Activated T-helper 17 cell treated with anti-CD3 and anti-CD28 coated beads, Interleukin-2, amount 50 U/mL, for 72 hours (primary cell): ENCODE data around the gene SLIT3. TPM values are rescaled to one million over a fixed set of nuclear protein-coding genes. Genes with fewer than 3 reads are reported as not detected.
A peak's percentile ranks its signal among the peaks of the same experiment; 100 is the strongest.

ENCODE experiments used
- ATAC-seq: fragments of 150-1000 bp; cut with Tn5 transposase; replicated peaks from 2 replicates; pipeline ENCODE4 v1.10.0; 2021; ENCODE audit warnings: mild to moderate bottlenecking, moderate library complexity
- H3K27ac Mint-ChIP-seq: one replicate; pipeline ENCODE4 v1.8.0; 2022; ENCODE audit warnings: mixed read lengths
- H3K27me3 Mint-ChIP-seq: one replicate; pipeline ENCODE4 v1.8.0; 2022; ENCODE audit warnings: mixed read lengths
- H3K36me3 Mint-ChIP-seq: one replicate; pipeline ENCODE4 v1.8.0; 2022; ENCODE audit warnings: low read depth, mild to moderate bottlenecking, mixed read lengths
- H3K4me1 Mint-ChIP-seq: one replicate; pipeline ENCODE4 v1.8.0; 2022; ENCODE audit warnings: mixed read lengths
- H3K4me3 Mint-ChIP-seq: one replicate; pipeline ENCODE4 v1.8.0; 2022; ENCODE audit warnings: mild to moderate bottlenecking, mixed read lengths
- H3K9me3 Mint-ChIP-seq: one replicate; pipeline ENCODE4 v1.8.0; 2022; ENCODE audit warnings: mixed read lengths
- total RNA-seq, 2 donors: library from RNA; stranded (reverse); gene quantifications; one replicate each; pipeline ENCODE4 v1.2.3, GENCODE V29; 2022

SLIT3 gene
- total RNA-seq, 2 donors from 2014 or later, result 0.26 TPM; not detected in 1

- no peaks in the 10 kb centered on the region for H3K4me1 Mint-ChIP-seq
- no peak overlapping the region for H3K4me3 Mint-ChIP-seq
- ATAC-seq, result no peak
- no peaks in the 10 kb centered on the region for H3K36me3 Mint-ChIP-seq
- peaks cover 37% of the 10 kb centered on the region for H3K27me3 Mint-ChIP-seq
- no peaks in the 10 kb centered on the region for H3K9me3 Mint-ChIP-seq
- no peak overlapping the region for H3K27ac Mint-ChIP-seq
Measured at GRCh38 chr5:168978500-168978899, 322.4 kb downstream of the SLIT3 start.

DNA sequence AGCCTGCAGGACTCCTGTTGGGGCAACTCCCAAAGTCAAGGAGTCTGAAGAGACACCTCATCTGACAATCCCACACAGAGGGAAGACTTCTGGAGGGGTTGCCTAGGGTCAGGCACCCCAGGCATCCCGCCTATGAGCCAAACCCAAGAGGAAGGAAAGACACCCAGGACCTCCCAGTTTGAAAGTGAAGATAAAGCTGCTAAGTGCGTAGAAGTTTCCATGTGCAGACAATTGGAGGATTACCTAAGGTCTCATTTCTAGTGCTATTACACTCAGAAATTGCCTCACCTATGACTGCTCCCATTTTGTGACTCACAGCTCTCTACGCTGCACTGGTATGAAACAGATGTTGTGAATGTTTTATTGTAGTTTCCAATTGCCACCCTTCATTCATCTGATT, 322.9 kb downstream of the SLIT3 start:
- Mint-ChIP-seq H3K36me3 (no peaks in the 10 kb centered on the region), H3K4me3 (no peak overlapping the region), H3K27me3 (peaks cover 38% of the 10 kb centered on the region), H3K9me3 (no peaks in the 10 kb centered on the region), H3K27ac (no peak overlapping the region), H3K4me1 (no peaks in the 10 kb centered on the region)
- ATAC-seq, result no peak

DNA sequence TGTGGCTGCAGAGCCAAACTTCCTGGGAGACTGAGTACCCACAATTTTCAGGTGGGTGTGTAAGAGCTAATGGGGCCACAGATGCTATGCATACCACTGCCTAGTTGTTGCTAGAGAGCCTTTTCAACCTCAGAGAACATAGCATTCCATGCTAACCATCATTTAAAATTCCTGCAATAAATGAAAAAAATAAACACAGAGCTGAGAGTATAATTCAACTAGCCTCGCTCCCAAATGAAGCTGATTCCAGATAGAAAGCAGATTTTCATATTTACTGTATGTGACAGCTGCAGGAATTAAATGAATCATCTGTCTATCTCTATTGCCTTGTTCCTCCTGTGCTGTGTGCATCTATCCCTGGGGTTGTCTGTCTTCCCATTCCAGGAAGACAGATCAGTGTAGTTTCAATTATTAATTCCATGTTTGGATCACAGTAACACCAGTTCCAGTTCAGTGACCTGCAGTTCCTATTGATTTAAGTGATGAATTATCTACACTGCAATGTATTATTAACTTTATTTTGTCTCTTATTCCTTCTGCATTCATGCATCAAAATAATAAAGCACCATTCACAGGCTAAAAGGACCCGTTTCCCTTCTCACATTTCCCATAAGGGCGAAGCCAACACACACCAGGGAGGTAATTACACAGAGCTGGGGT, 324.5 kb downstream of the SLIT3 start:
- Mint-ChIP-seq H3K4me1 (no peaks in the 10 kb centered on the region), H3K9me3 (no peaks in the 10 kb centered on the region), H3K27ac (no peak overlapping the region), H3K4me3 (no peak overlapping the region), H3K27me3 (peaks cover 43% of the 10 kb centered on the region), H3K36me3 (no peaks in the 10 kb centered on the region)
- no peak for ATAC-seq

DNA sequence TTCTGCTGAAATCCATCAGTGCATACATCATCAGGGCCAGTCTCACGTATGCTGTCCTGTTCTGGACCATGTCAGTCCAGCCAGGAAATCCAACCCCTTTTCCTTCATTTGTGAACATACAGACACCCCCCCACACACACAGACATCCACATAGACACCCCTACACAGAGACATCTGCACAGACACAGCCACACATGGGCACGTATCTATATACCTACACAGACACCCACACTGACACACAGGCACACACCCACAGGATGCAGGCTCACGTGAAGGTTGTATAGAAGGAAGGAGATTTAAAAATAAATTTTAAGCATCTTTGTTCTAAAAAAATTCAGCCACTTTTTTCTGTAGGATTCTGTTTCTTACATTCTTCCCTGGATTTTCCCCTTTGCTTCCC, 325.6 kb downstream of the SLIT3 start:
- Mint-ChIP-seq H3K4me1 (no peaks in the 10 kb centered on the region), H3K36me3 (no peaks in the 10 kb centered on the region), H3K9me3 (no peaks in the 10 kb centered on the region), H3K27ac (no peak overlapping the region), H3K27me3 (peaks cover 42% of the 10 kb centered on the region), H3K4me3 (no peak overlapping the region)
- ATAC-seq, result no peak

GRCh38 chr5:168974082-168974481, 326.9 kb downstream of the SLIT3 start:
- no peak for ATAC-seq
- Mint-ChIP-seq H3K36me3 (no peaks in the 10 kb centered on the region), H3K4me3 (no peak overlapping the region), H3K27ac (no peak overlapping the region), H3K9me3 (no peaks in the 10 kb centered on the region), H3K4me1 (no peaks in the 10 kb centered on the region), H3K27me3 (peaks cover 42% of the 10 kb centered on the region)

DNA sequence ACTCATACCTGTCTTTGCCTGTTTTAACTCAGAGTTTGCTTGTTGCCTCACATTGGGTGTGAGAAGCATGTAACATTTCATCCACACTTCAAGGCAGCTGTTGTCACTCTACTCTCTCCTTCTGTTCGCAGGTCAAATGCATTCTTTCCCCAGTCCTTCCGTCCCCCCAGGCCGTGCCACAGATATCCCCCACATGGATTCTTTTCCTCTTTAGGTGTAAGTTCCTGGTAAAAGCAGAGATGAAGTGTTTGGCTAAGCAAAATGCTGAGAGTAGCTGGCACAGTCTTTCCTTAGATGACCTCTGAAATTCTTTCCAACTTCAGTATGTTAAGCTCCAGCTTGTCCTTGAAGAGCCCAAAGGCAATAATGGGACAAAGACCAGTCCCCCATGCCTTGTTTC, 328.2 kb downstream of the SLIT3 start:
- no peak overlapping the region for H3K4me3 Mint-ChIP-seq
- no peaks in the 10 kb centered on the region for H3K9me3 Mint-ChIP-seq
- no peaks in the 10 kb centered on the region for H3K4me1 Mint-ChIP-seq
- H3K27me3 Mint-ChIP-seq, result peaks cover 52% of the 10 kb centered on the region
- no peaks in the 10 kb centered on the region for H3K36me3 Mint-ChIP-seq
- no peak overlapping the region for H3K27ac Mint-ChIP-seq
- ATAC-seq, result no peak

- Mint-ChIP-seq H3K27ac (no peak overlapping the region), H3K27me3 (peaks cover 50% of the 10 kb centered on the region), H3K36me3 (no peaks in the 10 kb centered on the region), H3K4me1 (no peaks in the 10 kb centered on the region), H3K9me3 (no peaks in the 10 kb centered on the region), H3K4me3 (no peak overlapping the region)
- no peak for ATAC-seq
Measured at GRCh38 chr5:168971100-168971499, 329.8 kb downstream of the SLIT3 start.

DNA sequence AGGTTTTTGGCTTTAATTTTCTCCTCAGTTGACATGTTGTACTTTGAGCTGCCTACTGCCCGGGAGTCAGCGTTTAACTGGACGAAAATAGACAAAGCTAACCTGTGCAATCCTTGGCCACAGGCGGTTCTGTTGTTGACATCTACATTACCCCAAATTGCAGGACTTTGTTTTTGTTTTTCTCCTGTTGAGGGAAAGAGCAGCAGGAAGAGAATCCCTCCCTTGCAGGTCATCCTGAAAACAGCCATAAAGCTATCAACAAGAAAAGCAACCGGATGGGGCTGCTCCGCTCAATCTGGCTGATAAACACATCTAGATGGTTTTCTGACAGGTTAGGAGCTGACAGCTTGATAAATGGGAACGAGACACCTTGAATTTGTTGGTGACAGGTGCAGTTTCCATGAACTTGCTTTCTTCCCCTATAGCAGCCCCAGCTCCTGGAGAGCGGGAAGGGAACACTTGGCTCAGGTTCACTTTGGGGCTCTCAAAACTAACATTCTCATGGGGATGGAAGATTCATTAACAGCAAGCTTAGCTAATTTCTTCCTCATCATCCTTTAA, 331.5 kb downstream of the SLIT3 start:
- no peak overlapping the region for H3K4me3 Mint-ChIP-seq
- H3K27me3 Mint-ChIP-seq, result peaks cover 35% of the 10 kb centered on the region
- no peaks in the 10 kb centered on the region for H3K36me3 Mint-ChIP-seq
- H3K4me1 Mint-ChIP-seq, result no peaks in the 10 kb centered on the region
- H3K27ac Mint-ChIP-seq, result no peak overlapping the region
- H3K9me3 Mint-ChIP-seq, result no peaks in the 10 kb centered on the region
- no peak for ATAC-seq

GRCh38 chr5:168967882-168968620, 332.9 kb downstream of the SLIT3 start:
- Mint-ChIP-seq H3K9me3 (no peaks in the 10 kb centered on the region), H3K36me3 (no peaks in the 10 kb centered on the region), H3K4me3 (no peak overlapping the region), H3K27me3 (peaks cover 28% of the 10 kb centered on the region), H3K4me1 (no peaks in the 10 kb centered on the region), H3K27ac (no peak overlapping the region)
- no peak for ATAC-seq

- H3K4me1 Mint-ChIP-seq, result no peaks in the 10 kb centered on the region
- H3K27ac Mint-ChIP-seq, result no peak overlapping the region
- H3K27me3 Mint-ChIP-seq, result peaks cover 12% of the 10 kb centered on the region
- no peaks in the 10 kb centered on the region for H3K9me3 Mint-ChIP-seq
- no peak overlapping the region for H3K4me3 Mint-ChIP-seq
- no peak for ATAC-seq
- no peaks in the 10 kb centered on the region for H3K36me3 Mint-ChIP-seq
Measured at GRCh38 chr5:168965638-168966037, 335.3 kb downstream of the SLIT3 start.

DNA sequence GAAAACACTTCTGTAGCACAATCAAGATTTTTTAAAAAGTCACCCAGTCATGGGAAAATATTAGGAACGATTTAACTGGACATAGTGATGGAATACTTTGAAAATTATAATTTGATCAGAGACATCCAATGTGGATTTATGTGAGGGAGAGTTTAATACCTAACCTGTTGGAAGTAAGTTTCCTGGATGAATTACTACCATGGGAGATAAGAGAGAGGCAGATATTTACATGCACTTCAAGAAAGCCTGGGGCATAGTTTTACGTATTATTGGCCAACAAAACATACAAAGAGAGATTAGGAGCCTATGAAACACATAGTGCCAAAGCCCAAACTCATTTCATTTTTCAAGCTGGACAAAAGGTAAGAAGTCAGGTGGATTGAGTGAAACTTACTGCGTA, 336.8 kb downstream of the SLIT3 start:
- Mint-ChIP-seq H3K27me3 (peaks cover 10% of the 10 kb centered on the region), H3K36me3 (no peaks in the 10 kb centered on the region), H3K4me3 (no peak overlapping the region), H3K27ac (no peak overlapping the region), H3K9me3 (no peaks in the 10 kb centered on the region), H3K4me1 (no peaks in the 10 kb centered on the region)
- no peak for ATAC-seq

DNA sequence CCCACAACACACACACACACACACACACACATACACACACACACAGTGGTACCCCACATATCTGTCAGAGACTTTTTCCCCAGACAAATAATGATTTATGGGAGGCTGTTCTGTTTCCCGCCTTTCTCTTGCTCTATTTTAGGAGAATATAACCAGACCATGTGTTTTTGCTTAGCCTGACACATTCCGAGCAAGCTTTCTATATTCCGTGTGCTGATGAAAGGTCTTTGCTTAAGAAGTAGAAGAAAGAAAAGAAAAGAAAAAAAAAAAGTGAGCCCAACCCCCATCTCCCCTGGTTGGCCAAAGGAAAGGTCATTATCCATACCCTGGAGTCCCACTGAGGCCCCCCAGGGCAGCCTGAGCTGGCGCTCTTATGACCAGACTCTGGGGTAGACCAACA, 338.6 kb downstream of the SLIT3 start:
- H3K9me3 Mint-ChIP-seq, result no peaks in the 10 kb centered on the region
- no peaks in the 10 kb centered on the region for H3K4me1 Mint-ChIP-seq
- no peaks in the 10 kb centered on the region for H3K36me3 Mint-ChIP-seq
- no peaks in the 10 kb centered on the region for H3K27me3 Mint-ChIP-seq
- no peak overlapping the region for H3K4me3 Mint-ChIP-seq
- H3K27ac Mint-ChIP-seq, result no peak overlapping the region
- no peak for ATAC-seq

DNA sequence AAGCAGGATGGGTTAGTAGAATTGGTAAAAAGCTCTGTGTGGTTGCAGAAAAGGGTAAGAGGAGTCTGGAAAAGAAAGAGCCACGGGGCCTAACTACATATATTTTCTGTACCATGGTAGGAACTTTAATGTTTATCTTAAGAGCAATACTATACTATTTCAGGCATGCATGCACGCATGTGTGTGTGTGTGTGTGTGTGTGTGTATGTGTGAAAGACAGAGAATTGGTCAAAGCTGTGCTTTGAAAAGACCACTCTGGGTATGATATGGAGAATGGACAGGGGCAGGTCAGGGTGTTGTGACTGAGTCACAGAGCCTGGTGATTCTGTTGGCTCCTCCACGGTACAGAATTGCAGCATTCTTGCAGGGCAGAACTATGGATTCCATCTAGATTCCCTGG, 339.3 kb downstream of the SLIT3 start:
- ATAC-seq, result no peak
- Mint-ChIP-seq H3K4me1 (no peaks in the 10 kb centered on the region), H3K27me3 (no peaks in the 10 kb centered on the region), H3K27ac (no peak overlapping the region), H3K36me3 (no peaks in the 10 kb centered on the region), H3K9me3 (no peaks in the 10 kb centered on the region), H3K4me3 (no peak overlapping the region)

GRCh38 chr5:168960497-168960896, 340.4 kb downstream of the SLIT3 start:
- peak; percentile 53 for ATAC-seq
- Mint-ChIP-seq H3K9me3 (no peaks in the 10 kb centered on the region), H3K36me3 (no peaks in the 10 kb centered on the region), H3K4me3 (no peak overlapping the region), H3K27me3 (no peaks in the 10 kb centered on the region), H3K4me1 (no peaks in the 10 kb centered on the region), H3K27ac (peak overlapping the region; percentile 23)

- Mint-ChIP-seq H3K36me3 (no peaks in the 10 kb centered on the region), H3K27ac (no peak overlapping the region), H3K4me3 (no peak overlapping the region), H3K27me3 (no peaks in the 10 kb centered on the region), H3K4me1 (no peaks in the 10 kb centered on the region), H3K9me3 (no peaks in the 10 kb centered on the region)
- ATAC-seq, result no peak
Measured at GRCh38 chr5:168953351-168953750, 347.6 kb downstream of the SLIT3 start.
